Panc1 (cell line): ENCODE data around the gene ING4.

Experiments
- CTCF ChIP-seq: fragments of 450-650 bp; IDR thresholded peaks from 2 replicates; pipeline ENCODE4 v1.5.1; 2017; ENCODE audit warnings: mild to moderate bottlenecking
- POLR2AphosphoS5 ChIP-seq: IDR thresholded peaks from 2 replicates; pipeline ENCODE4 v1.6.1; 2012; ENCODE audit warnings: mild to moderate bottlenecking, low read depth, low read length, moderate library complexity
- SIN3A ChIP-seq: IDR thresholded peaks from 2 replicates; pipeline ENCODE4 v1.6.1; 2012; ENCODE audit warnings: low read depth, mild to moderate bottlenecking, low read length, moderate library complexity, borderline replicate concordance; ENCODE audit not compliant: insufficient read depth
- TCF7L2 ChIP-seq: IDR thresholded peaks from 2 replicates; pipeline ENCODE4 v1.6.1; 2011; ENCODE audit warnings: mild to moderate bottlenecking, low read depth, low read length, inconsistent platforms
- TF ChIP-seq, protein P1 (sequence below), 2 experiments: IDR thresholded peaks; 2 replicates each; pipeline ENCODE4 v1.6.1; 2011 to 2012; ENCODE audit warnings: low read depth in 2 of 2, control low read depth in 1 of 2, low read length in 1 of 2, mild to moderate bottlenecking in 1 of 2, moderate library complexity in 1 of 2; ENCODE audit not compliant: insufficient read depth in 1 of 2

DNA sequence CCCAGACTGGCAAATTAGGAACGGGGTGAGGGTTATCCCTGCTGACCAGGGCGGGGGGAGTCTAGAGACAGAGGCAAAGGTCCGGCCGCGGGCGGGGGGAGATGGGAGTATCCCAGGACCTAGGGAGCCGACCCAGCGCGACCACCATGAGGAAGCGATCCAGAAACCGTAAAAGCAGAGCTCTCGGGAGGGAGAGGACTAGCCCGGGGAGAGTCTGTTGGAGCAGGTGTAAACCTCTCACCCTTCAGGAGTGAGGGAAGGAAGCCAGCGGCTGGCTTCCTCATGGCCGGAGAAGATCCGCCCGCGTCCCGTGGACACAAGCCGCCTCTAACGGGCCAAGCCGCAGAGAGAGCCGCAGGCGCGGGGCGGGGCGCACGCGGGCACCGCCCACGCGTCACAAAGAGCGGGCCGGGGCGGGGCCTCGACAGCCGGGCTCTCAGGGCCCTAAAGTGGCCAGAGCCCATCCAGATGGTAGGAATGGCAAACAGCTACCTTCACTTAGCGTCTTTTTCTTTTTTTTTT, 15.8 kb downstream of the ING4 start, which contains the start of gene ACRBP:
- TF ChIP-seq CTCF, result no peak
- no peak for TF ChIP-seq SIN3A
- TF ChIP-seq TCF7L2, result no peak
- TF ChIP-seq POLR2AphosphoS5, result peak; percentile 50; the same call in 1 of the 2 replicates
- TF ChIP-seq, protein P1, sequence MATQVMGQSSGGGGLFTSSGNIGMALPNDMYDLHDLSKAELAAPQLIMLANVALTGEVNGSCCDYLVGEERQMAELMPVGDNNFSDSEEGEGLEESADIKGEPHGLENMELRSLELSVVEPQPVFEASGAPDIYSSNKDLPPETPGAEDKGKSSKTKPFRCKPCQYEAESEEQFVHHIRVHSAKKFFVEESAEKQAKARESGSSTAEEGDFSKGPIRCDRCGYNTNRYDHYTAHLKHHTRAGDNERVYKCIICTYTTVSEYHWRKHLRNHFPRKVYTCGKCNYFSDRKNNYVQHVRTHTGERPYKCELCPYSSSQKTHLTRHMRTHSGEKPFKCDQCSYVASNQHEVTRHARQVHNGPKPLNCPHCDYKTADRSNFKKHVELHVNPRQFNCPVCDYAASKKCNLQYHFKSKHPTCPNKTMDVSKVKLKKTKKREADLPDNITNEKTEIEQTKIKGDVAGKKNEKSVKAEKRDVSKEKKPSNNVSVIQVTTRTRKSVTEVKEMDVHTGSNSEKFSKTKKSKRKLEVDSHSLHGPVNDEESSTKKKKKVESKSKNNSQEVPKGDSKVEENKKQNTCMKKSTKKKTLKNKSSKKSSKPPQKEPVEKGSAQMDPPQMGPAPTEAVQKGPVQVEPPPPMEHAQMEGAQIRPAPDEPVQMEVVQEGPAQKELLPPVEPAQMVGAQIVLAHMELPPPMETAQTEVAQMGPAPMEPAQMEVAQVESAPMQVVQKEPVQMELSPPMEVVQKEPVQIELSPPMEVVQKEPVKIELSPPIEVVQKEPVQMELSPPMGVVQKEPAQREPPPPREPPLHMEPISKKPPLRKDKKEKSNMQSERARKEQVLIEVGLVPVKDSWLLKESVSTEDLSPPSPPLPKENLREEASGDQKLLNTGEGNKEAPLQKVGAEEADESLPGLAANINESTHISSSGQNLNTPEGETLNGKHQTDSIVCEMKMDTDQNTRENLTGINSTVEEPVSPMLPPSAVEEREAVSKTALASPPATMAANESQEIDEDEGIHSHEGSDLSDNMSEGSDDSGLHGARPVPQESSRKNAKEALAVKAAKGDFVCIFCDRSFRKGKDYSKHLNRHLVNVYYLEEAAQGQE (IDR thresholded peaks at IDR 0.05; ENCODE audit: insufficient read depth in 1 of 2, low read depth in 2 of 2, low read length in 1 of 2), result no peak
